ENCODE measurements around the gene SPEM2. TPM values are rescaled to one million over a fixed set of nuclear protein-coding genes. Genes with fewer than 3 reads are reported as not detected.

SPEM2 gene
- total and polyA plus RNA-seq, 2 of the 8 experiments (the other 6 are each of a cell fraction or from before 2014, with no cell fraction given): 0.03 TPM; not detected in 1

- TF ChIP-seq, protein P1, sequence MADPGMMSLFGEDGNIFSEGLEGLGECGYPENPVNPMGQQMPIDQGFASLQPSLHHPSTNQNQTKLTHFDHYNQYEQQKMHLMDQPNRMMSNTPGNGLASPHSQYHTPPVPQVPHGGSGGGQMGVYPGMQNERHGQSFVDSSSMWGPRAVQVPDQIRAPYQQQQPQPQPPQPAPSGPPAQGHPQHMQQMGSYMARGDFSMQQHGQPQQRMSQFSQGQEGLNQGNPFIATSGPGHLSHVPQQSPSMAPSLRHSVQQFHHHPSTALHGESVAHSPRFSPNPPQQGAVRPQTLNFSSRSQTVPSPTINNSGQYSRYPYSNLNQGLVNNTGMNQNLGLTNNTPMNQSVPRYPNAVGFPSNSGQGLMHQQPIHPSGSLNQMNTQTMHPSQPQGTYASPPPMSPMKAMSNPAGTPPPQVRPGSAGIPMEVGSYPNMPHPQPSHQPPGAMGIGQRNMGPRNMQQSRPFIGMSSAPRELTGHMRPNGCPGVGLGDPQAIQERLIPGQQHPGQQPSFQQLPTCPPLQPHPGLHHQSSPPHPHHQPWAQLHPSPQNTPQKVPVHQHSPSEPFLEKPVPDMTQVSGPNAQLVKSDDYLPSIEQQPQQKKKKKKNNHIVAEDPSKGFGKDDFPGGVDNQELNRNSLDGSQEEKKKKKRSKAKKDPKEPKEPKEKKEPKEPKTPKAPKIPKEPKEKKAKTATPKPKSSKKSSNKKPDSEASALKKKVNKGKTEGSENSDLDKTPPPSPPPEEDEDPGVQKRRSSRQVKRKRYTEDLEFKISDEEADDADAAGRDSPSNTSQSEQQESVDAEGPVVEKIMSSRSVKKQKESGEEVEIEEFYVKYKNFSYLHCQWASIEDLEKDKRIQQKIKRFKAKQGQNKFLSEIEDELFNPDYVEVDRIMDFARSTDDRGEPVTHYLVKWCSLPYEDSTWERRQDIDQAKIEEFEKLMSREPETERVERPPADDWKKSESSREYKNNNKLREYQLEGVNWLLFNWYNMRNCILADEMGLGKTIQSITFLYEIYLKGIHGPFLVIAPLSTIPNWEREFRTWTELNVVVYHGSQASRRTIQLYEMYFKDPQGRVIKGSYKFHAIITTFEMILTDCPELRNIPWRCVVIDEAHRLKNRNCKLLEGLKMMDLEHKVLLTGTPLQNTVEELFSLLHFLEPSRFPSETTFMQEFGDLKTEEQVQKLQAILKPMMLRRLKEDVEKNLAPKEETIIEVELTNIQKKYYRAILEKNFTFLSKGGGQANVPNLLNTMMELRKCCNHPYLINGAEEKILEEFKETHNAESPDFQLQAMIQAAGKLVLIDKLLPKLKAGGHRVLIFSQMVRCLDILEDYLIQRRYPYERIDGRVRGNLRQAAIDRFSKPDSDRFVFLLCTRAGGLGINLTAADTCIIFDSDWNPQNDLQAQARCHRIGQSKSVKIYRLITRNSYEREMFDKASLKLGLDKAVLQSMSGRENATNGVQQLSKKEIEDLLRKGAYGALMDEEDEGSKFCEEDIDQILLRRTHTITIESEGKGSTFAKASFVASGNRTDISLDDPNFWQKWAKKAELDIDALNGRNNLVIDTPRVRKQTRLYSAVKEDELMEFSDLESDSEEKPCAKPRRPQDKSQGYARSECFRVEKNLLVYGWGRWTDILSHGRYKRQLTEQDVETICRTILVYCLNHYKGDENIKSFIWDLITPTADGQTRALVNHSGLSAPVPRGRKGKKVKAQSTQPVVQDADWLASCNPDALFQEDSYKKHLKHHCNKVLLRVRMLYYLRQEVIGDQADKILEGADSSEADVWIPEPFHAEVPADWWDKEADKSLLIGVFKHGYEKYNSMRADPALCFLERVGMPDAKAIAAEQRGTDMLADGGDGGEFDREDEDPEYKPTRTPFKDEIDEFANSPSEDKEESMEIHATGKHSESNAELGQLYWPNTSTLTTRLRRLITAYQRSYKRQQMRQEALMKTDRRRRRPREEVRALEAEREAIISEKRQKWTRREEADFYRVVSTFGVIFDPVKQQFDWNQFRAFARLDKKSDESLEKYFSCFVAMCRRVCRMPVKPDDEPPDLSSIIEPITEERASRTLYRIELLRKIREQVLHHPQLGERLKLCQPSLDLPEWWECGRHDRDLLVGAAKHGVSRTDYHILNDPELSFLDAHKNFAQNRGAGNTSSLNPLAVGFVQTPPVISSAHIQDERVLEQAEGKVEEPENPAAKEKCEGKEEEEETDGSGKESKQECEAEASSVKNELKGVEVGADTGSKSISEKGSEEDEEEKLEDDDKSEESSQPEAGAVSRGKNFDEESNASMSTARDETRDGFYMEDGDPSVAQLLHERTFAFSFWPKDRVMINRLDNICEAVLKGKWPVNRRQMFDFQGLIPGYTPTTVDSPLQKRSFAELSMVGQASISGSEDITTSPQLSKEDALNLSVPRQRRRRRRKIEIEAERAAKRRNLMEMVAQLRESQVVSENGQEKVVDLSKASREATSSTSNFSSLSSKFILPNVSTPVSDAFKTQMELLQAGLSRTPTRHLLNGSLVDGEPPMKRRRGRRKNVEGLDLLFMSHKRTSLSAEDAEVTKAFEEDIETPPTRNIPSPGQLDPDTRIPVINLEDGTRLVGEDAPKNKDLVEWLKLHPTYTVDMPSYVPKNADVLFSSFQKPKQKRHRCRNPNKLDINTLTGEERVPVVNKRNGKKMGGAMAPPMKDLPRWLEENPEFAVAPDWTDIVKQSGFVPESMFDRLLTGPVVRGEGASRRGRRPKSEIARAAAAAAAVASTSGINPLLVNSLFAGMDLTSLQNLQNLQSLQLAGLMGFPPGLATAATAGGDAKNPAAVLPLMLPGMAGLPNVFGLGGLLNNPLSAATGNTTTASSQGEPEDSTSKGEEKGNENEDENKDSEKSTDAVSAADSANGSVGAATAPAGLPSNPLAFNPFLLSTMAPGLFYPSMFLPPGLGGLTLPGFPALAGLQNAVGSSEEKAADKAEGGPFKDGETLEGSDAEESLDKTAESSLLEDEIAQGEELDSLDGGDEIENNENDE (IDR thresholded peaks at IDR 0.05; ENCODE audit: insufficient replicate concordance, low read length): no peak
- no peak for TF ChIP-seq FOSL1 (IDR thresholded peaks at IDR 0.05; ENCODE audit: insufficient read depth, low read depth, low read length)
- no peak for TF ChIP-seq KDM4A (IDR thresholded peaks at IDR 0.05; ENCODE audit: low read depth, low read length, severe bottlenecking)
- TF ChIP-seq CBX8 (IDR thresholded peaks at IDR 0.05; ENCODE audit: borderline replicate concordance, low read depth, low read length): no peak
These were observed 6.9 kb downstream of the SPEM2 start (continued) for GRCh38 chr17:7432296-7432695.

All from H1 (cell line).